Forelimb muscle (tissue), 1 donor: ENCODE results near the gene LDAH. TPM values are rescaled to one million over a fixed set of nuclear protein-coding genes. Genes with fewer than 3 reads are reported as not detected.

ENCODE experiments used
- DNase-seq: peaks from one replicate; pipeline ENCODE4 v3.0.0-alpha.2; 2013; ENCODE audit warnings: low read depth
- polyA plus RNA-seq: library from polyadenylated mRNA; unstranded; fragments of 120-200 nt; gene quantifications from one replicate; pipeline ENCODE4 v1.2.1, GENCODE V29; 2013; ENCODE audit not compliant: insufficient read length

Gene LDAH
- polyA plus RNA-seq, 1 donor, result 10.1 TPM

DNA sequence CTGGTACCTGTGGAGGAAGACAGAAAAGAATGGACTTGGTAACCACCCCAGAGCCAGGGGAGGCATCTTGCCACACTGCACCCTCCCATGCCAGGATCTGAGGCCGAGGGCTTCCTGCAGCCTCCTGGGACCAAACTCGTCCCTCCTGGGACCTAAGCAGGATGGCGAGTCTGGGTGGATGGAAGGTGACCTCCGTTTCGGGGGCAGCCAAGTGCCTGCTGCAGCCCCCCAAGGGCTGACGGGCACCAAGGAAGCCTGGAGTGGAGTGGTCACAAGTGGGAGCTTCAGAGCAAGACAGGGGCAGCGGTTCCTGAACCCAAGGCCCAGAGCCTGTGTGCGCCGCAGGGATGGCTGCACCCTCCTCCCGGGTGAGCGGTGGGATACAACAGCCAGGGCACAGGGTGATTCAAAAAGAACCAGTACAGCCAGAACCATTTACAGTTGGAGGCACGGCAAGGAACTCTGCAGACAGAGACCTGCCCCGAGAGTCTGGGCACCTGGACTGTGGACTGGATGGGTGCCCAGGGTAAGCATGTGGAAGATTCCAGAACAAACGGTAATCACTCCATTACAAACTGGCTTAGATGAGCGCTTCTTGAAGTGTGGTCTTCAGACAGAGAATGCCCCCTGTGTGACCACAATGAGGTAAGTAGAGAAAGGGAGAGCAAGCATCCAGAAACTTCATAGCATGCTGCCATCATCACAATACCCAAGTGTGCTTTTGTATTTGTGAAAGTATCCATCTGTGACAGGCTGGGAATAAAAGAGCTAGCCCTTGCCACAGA lies 184.1 kb downstream of the LDAH start:
- no peak for DNase-seq

DNA sequence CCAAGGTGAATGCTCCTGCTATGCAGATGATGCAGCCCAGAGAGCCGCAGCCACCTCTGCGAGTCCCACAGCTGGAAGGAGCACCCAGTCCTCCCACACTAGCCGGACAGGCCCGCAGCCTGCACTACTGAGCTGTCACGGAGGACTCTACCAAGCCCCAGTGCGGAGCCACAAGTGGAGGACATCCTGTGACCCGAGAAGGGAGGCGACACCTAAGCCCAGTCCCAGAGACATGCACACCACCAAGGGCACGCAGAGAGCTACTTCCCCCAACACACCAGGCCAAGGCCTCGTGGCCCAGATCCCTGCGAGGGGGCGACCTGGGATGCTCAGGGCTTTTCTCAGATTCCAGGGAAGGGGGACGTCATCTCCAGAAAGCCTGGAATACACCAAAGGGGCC lies 184.9 kb downstream of the LDAH start:
- no peak for DNase-seq

GRCh38 chr2:20637147-20637546 lies 185.8 kb downstream of the LDAH start:
- DNase-seq, result no peak

DNA sequence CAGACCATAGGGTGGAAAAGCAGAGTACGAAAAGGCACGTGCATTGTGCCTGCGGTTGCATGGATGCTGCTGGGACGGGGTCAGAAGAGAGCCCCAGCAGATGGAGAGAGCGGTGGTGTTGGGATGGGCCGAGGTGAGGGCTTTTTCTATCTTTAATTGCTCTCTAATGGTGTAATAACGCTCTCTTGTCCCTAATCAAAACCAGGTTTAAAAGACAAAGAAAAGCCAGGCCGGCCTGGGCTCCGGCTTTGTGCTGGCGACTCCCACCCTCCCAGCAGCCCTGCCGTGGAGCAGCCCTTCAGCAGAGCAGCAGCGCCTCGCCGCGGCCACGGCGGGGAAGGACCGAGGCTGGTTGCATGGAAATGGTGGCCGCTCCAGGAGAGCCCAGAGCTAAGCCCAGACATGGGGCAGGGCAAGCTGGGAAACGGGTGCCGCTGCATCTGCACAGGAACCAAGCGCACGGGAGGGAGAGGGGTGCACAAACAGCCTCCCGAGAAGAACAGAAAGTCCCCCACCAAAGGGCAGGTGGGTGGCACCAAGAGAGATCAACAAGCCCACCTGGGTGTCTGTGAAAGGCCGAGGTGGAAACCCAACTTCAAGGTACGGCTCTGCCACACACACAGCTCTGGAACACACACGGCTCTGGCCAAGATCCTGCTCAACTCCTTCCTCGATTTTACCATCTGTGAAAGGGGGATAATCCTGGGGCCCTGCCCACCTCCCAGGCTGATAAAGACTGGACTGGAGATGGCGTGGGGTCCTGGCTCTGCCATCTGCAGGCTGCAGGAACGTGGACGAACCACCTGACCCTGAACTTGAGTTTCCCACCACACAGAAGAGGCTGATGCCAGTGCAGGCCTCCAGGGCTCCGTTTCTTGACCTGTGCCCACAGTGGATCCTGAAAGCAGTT lies 187.0 kb downstream of the LDAH start:
- DNase-seq, result no peak

DNA sequence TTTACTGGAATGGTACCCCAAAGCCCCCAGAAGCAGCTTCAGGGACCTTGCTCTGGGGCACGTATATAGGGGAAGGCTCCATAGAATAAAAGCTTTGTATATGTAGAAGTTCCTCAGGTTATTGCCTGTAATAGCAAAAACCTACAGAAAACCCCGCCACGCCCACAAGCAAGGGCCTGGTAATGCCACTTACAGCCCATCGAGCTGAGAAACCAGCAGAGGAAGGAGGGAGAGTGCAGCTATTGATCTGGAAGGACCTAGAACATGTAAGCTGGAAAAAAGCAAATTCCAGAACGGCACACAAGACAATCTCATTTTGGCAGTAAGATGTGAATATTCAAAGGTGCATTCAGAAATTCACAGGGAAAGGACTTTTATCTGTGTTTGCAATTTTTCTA lies 187.8 kb downstream of the LDAH start:
- no peak for DNase-seq

DNA sequence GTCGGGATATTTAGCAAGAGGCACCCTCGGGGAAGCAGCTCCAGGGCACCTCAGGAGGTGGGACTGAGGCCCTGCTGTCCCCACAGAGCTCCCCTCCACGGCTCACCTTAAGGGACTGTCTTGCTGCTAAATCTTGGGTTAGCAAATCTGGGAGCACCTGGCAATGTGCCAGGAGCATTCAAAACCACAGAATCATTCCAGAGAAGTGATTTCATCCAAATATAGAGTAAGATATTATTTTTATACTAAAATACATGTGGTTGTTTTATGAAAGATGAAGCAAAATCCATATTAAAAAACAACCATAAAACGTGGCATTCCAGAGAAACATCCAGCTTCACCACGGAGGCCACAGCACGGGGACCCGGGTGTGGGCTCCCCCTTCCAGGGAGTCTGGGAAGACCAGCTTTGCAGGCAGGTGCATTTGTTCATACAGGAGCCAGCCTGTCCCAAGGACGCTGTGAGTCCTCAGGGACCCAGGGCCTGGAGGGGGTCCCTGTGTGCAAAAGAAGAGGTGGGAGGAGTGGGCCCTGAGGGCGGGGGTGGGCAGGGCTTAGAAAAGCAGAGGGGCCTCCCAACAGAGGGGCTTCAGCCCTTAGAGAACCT lies 188.3 kb downstream of the LDAH start:
- no peak for DNase-seq

Other genes starting within 250 kb of the LDAH start
- 8.9 TPM for gene HS1BP3, start 172.0 kb downstream of the LDAH start, polyA plus RNA-seq
- 0.66 TPM for gene GDF7, start 156.0 kb downstream of the LDAH start, polyA plus RNA-seq
- gene APOB, start 221.0 kb upstream of the LDAH start, polyA plus RNA-seq, result 0.03 TPM